HEK293T (cell line): ENCODE data around the gene TNFRSF21.

ENCODE experiments used
- BHLHE40 ChIP-seq: fragments of 450-650 bp; IDR thresholded peaks from 2 replicates; pipeline ENCODE4 v1.6.1; 2016; ENCODE audit warnings: mild to moderate bottlenecking, moderate library complexity, borderline replicate concordance
- FOXA1 ChIP-seq: fragments of 450-650 bp; IDR thresholded peaks from 2 replicates; pipeline ENCODE4 v1.6.1; 2016; ENCODE audit warnings: mild to moderate bottlenecking
- FOXK2 ChIP-seq: fragments of 450-650 bp; IDR thresholded peaks from 2 replicates; pipeline ENCODE4 v1.6.1; 2016; ENCODE audit warnings: mild to moderate bottlenecking
- HDGF ChIP-seq: fragments of 450-650 bp; IDR thresholded peaks from 2 replicates; pipeline ENCODE4 v1.6.1; 2017; ENCODE audit warnings: antibody characterized with exemption, borderline replicate concordance
- SP1 ChIP-seq: fragments of 450-650 bp; IDR thresholded peaks from 2 replicates; pipeline ENCODE4 v1.6.1; 2017
- SUZ12 ChIP-seq: fragments of 450-650 bp; IDR thresholded peaks from 2 replicates; pipeline ENCODE4 v1.6.1; 2016; ENCODE audit warnings: mild to moderate bottlenecking
- ZNF384 ChIP-seq: fragments of 450-650 bp; IDR thresholded peaks from 2 replicates; pipeline ENCODE4 v1.6.1; 2016

- TF ChIP-seq FOXA1 = no peak
- no peak for TF ChIP-seq BHLHE40
- TF ChIP-seq FOXK2 = no peak
- no peak for TF ChIP-seq SUZ12
- TF ChIP-seq ZNF384 = no peak
- TF ChIP-seq HDGF = no peak
- no peak for TF ChIP-seq SP1
These were observed 8.7 kb upstream of the TNFRSF21 start for GRCh38 chr6:47318236-47318989.
